AG04449 (cell line): ENCODE data around the gene NXPH1.

ENCODE experiments used
- CTCF ChIA-PET: fragments of 350-600 bp; formaldehyde crosslinking; extraction: SDS; loops from one replicate; lab custom pipeline; 2021; ENCODE audit warnings: antibody characterized with exemption; lab: Yijun Ruan, JAX
- POLR2A ChIA-PET: fragments of 400-600, 350-600 bp; formaldehyde crosslinking; extraction: SDS; loops from one replicate; lab custom pipeline; 2020; ENCODE audit warnings: antibody characterized with exemption, inconsistent platforms; lab: Yijun Ruan, JAX
- DNase-seq: peaks from one replicate; pipeline ENCODE4 v3.0.0-alpha.2; 2010; ENCODE audit warnings: low read depth, low spot score
- H3K4me3 ChIP-seq: 2 replicates; pipeline ENCODE4 v1.5.1; 2011; ENCODE audit warnings: low read depth, mild to moderate bottlenecking, control low read depth, low read length
- TF ChIP-seq, protein P1 (sequence below): IDR thresholded peaks from one replicate; pipeline ENCODE4 v1.5.1; 2011; ENCODE audit warnings: mild to moderate bottlenecking, moderate library complexity, low read length, control low read depth, inconsistent platforms; ENCODE audit not compliant: insufficient read depth; ENCODE audit errors: missing control alignments

The NXPH1 gene

DNA sequence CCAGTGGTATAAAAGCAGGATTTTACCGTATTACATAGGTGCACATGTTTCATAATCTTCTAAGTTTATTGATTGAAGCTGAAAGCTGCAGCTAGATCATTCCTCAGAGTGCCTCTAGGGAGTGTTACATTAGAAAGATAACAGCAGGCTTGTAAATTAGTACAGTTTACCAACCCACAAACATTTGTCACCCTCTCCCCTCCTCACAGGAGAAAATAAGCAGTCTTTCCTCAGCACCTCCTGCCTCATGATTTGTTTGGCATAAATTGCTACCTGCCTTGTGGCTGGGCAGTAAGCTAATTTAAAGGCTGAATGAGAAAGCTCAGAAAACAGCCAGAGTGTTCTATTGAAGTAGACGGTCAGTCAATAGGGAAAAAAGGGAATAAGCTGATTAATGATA is 74.2 kb downstream of the NXPH1 start:
- POLR2A ChIA-PET, result no interaction called here
- DNase-seq, result no peak
- CTCF ChIA-PET, result no interaction called here
- no peak overlapping the region for H3K4me3 ChIP-seq
- TF ChIP-seq, protein P1, sequence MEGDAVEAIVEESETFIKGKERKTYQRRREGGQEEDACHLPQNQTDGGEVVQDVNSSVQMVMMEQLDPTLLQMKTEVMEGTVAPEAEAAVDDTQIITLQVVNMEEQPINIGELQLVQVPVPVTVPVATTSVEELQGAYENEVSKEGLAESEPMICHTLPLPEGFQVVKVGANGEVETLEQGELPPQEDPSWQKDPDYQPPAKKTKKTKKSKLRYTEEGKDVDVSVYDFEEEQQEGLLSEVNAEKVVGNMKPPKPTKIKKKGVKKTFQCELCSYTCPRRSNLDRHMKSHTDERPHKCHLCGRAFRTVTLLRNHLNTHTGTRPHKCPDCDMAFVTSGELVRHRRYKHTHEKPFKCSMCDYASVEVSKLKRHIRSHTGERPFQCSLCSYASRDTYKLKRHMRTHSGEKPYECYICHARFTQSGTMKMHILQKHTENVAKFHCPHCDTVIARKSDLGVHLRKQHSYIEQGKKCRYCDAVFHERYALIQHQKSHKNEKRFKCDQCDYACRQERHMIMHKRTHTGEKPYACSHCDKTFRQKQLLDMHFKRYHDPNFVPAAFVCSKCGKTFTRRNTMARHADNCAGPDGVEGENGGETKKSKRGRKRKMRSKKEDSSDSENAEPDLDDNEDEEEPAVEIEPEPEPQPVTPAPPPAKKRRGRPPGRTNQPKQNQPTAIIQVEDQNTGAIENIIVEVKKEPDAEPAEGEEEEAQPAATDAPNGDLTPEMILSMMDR, result no peak

DNA sequence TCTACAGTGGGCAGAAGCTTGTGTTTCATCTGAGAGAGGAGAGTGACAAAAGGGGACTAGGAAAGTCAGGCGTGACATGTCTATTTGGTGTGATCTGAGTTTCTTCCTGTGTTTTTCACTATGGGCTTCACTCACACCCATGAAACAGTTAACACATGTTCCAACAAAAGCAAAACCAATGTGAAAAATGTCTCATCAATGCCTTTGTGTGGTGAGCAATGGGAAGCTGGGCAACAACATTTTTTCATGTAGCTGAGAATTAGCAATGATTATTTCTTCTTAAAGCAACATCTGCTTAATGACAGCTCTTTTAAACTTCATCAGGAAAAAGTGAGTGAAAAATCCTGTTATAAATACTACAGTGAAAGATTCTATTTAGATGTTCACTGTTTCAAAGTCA is 76.2 kb downstream of the NXPH1 start:
- DNase-seq, result no peak
- TF ChIP-seq, protein P1, result no peak
- POLR2A ChIA-PET, result no interaction called here
- H3K4me3 ChIP-seq, result no peak overlapping the region
- CTCF ChIA-PET, result no interaction called here

DNA sequence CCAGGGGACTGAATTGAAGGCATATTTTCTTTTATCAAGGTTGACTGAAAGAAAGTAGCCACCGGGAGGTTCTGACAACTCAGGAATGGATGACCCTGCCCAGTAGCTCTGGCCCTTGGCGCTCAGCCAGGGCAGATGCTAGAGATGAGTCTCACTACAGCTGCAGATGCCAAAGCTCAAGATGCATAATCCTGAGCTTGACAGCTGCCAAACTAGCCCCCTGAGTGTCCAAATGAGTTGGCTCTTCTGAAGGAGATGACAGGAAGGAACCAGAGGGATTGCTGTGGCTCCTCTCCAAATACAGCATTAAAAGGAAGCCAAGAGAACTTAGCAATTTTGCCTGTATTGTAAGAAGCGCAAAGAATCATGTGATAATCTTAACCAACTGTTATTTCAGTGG is 78.4 kb downstream of the NXPH1 start:
- H3K4me3 ChIP-seq, result no peak overlapping the region
- DNase-seq, result no peak
- POLR2A ChIA-PET, result no interaction called here
- CTCF ChIA-PET, result no interaction called here
- TF ChIP-seq, protein P1, result no peak

DNA sequence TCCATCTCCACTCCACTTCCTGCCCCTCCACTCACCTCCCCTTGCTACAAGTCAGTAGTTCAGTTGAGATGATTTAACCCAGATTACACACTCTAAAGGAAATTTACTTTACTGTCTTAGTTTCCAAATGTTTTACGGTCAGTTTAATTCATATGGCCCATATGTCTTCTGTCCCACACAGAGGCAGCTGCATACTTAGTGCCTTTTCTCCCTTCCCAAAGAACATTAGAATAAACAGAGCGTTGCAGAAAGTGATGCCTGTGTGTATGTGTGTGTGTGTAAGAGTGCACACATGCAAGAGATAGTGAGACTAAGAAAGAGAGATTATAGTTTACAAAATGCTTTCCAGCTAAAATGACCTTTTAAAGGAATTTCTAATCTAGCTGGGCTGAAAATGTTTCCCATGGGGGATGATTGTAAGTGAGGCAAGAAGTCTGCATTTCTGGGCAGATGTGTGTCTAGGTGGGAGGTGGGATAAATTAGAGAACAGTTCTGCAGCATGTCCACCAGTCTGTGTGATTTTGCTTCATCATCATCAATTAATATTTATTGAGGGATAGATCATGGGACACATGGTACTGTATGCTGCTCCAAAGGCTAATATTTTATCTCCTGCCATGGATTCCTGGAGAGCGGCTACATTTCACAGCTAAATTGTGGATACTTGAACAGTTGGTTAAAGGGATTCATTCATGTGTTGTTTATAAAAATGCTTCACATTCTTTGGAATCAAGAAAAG is 81.5 kb downstream of the NXPH1 start:
- ChIA-PET POLR2A (no interaction called here), CTCF (no interaction called here)
- TF ChIP-seq, protein P1, result no peak
- H3K4me3 ChIP-seq, result no peak overlapping the region
- no peak for DNase-seq

DNA sequence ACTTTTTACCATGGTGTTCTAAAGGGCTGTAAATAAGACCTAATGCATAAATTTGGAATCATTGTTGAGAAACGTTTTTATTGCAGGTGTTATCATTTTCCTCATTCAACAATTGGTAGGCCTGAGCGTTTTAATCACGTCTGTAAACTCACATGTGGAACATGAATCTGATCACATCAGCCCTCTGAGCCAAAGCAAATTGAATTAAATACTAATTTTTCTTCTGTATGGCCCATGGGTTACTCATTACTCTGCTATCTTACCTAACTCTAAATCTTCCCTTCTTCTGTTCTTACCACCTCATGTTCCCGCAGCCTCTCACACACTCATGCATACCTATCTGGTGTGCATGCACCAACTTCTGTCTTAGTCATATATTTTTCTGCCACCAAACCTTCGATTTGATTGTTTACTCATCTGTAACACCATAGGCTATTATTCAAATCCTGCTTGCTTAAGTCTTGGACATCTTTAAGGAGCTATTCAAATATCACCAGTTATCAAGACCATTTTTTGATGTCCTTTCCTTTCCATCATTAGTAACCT is 82.3 kb downstream of the NXPH1 start:
- no peak for DNase-seq
- TF ChIP-seq, protein P1, result no peak
- no peak overlapping the region for H3K4me3 ChIP-seq
- CTCF ChIA-PET, result no interaction called here
- POLR2A ChIA-PET, result no interaction called here

- no peak for DNase-seq
- ChIA-PET POLR2A (no interaction called here), CTCF (no interaction called here)
- H3K4me3 ChIP-seq, result no peak overlapping the region
- TF ChIP-seq, protein P1, result no peak
Observed at GRCh38 chr7:8516976-8517375, 83.6 kb downstream of the NXPH1 start.
